H1 (cell line): ENCODE data around the gene PLEKHG3. TPM values are rescaled to one million over a fixed set of nuclear protein-coding genes. Genes with fewer than 3 reads are reported as not detected.

Experiments used
- GABPA ChIP-seq: IDR thresholded peaks from 2 replicates; pipeline ENCODE4 v1.6.1; 2011; ENCODE audit warnings: mild to moderate bottlenecking, low read length, moderate library complexity, borderline replicate concordance; ENCODE audit not compliant: insufficient read depth
- KDM1A ChIP-seq: fragments of 200-600, 300-600 bp; sonication (generic); IDR thresholded peaks from 2 replicates; pipeline ENCODE4 v1.7.1; 2016; ENCODE audit warnings: mild to moderate bottlenecking, low read length, borderline replicate concordance
- NANOG ChIP-seq: IDR thresholded peaks from 2 replicates; pipeline ENCODE4 v1.6.1; 2011; ENCODE audit warnings: low read length, low read depth, mild to moderate bottlenecking, inconsistent platforms; ENCODE audit not compliant: insufficient read depth, poor library complexity, severe bottlenecking
- SAP30 ChIP-seq: fragments of 300-600 bp; sonication (generic); IDR thresholded peaks from 2 replicates; pipeline ENCODE4 v1.7.1; 2012; ENCODE audit warnings: low read length, moderate library complexity, mild to moderate bottlenecking, inconsistent platforms; ENCODE audit not compliant: insufficient read depth, insufficient replicate concordance
- SIN3A ChIP-seq, 2 experiments: IDR thresholded peaks in 1 of 2; conservative IDR thresholded peaks in 1 of 2; 2 replicates each; pipeline ENCODE4 v1.6.1; 2011 to 2012; ENCODE audit warnings: low read length in 2 of 2, improper control_type of control experiment in 1 of 2, low read depth in 1 of 2, mild to moderate bottlenecking in 1 of 2
- TCF12 ChIP-seq: IDR thresholded peaks from 2 replicates; pipeline ENCODE4 v1.6.1; 2011; ENCODE audit warnings: low read depth, mild to moderate bottlenecking, low read length
- polyA plus RNA-seq, 7 experiments: library from polyadenylated mRNA; depleted of rRNA in 3 of 7; stranded (reverse) in 5 of 7; unstranded in 2 of 7; fragments of >200 nt in 5 of 7; fragments of 200-250 nt in 2 of 7; gene quantifications; 1 replicate in 5 of 7; 2 replicates in 1 of 7; 4 replicates in 1 of 7; pipeline versions ENCODE4 v1.2.1 to v1.2.3, GENCODE V29; 2011 to 2013; ENCODE audit warnings: missing spikeins in 2 of 7, mixed read lengths in 2 of 7
- total RNA-seq: library from RNA; stranded (reverse); fragmentation: NEBNext Ultra II Directional; extraction: Animal tissue kit (Norgen Biotek cat#: 25700); gene quantifications from 2 replicates; pipeline ENCODE4 v1.2.1, GENCODE V29; 2021
- TF ChIP-seq, protein P1 (sequence below), 3 experiments: IDR thresholded peaks; 1 replicate in 2 of 3; 2 replicates in 1 of 3; pipeline versions ENCODE4 v1.5.1 to v1.6.1; 2011; ENCODE audit warnings: low read length in 3 of 3, mild to moderate bottlenecking in 3 of 3, inconsistent platforms in 2 of 3, low read depth in 1 of 3, moderate library complexity in 1 of 3; ENCODE audit not compliant: insufficient read depth in 1 of 3; ENCODE audit errors: control extremely low read depth in 1 of 3

PLEKHG3 gene
- total and polyA plus RNA-seq, 2 of the 8 experiments (the other 6 are each of a cell fraction or from before 2014, with no cell fraction given) = 43.4 to 90.6 TPM

DNA sequence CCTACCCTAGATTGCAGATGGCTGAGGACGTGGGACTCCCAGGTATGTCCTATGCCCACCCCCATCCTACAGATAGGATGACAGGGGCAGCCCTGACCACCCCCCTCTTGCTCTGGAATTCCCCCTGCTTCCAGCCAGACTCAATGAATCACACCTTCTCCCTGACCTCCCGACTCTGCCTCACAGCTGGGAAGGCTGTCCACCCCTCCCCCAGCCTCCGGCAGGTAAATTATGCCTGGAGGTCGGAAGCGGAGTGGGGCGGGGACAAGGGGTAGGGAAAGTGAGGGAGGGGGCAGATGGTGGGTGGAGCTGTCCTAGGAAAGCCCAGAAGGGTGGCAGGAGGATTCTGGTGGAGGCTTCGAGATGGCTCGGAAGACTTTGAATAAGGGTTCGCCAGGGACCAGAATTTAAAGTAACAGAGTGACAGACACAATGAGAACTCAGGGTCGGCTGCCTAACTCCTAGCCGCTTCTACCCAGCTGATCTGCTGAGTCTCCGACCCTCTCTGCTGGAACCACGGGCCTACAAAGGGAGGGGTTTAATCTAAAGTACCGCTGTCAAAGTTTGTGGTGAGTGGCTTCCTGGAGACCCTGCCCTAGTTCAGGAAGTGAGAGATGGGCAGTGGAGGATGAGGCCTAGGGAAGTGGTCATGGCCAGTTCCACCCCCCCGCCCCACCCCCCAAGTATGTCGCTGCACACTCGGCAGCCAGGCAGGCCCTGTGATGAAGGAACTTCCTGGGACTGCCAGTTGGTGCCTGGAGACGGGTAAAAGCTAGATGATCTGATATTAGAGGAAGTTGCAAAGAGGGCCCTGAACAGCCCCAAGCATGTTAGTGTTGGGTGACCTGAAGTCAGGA is 4.2 kb downstream of the PLEKHG3 start (continued):
- peak; percentile 19 for TF ChIP-seq NANOG
- TF ChIP-seq SIN3A (conservative IDR thresholded peaks at IDR 0.05 in 1 of 2, IDR thresholded peaks at IDR 0.05 in 1 of 2; ENCODE audit: low read depth in 1 of 2, low read length in 2 of 2) = peak; percentile 94 to 95; a peak in 3 of 4 replicates
- no peak for TF ChIP-seq KDM1A
- TF ChIP-seq SAP30 = peak; percentile 77
- TF ChIP-seq TCF12 = peak; percentile 82; the same call in 1 of the 2 replicates
- TF ChIP-seq GABPA = no peak
- TF ChIP-seq, protein P1, sequence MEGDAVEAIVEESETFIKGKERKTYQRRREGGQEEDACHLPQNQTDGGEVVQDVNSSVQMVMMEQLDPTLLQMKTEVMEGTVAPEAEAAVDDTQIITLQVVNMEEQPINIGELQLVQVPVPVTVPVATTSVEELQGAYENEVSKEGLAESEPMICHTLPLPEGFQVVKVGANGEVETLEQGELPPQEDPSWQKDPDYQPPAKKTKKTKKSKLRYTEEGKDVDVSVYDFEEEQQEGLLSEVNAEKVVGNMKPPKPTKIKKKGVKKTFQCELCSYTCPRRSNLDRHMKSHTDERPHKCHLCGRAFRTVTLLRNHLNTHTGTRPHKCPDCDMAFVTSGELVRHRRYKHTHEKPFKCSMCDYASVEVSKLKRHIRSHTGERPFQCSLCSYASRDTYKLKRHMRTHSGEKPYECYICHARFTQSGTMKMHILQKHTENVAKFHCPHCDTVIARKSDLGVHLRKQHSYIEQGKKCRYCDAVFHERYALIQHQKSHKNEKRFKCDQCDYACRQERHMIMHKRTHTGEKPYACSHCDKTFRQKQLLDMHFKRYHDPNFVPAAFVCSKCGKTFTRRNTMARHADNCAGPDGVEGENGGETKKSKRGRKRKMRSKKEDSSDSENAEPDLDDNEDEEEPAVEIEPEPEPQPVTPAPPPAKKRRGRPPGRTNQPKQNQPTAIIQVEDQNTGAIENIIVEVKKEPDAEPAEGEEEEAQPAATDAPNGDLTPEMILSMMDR (IDR thresholded peaks at IDR 0.05; ENCODE audit: control extremely low read depth in 1 of 3, insufficient read depth in 1 of 3, low read depth in 1 of 3, low read length in 3 of 3) = no peak
